Epidermal melanocyte (primary cell): ENCODE results near the gene TRMT61A.

Experiments used
- DNase-seq: peaks from one replicate; pipeline ENCODE4 v3.0.0; 2011; ENCODE audit warnings: low spot score; ENCODE audit not compliant: insufficient read length

The TRMT61A gene

DNA sequence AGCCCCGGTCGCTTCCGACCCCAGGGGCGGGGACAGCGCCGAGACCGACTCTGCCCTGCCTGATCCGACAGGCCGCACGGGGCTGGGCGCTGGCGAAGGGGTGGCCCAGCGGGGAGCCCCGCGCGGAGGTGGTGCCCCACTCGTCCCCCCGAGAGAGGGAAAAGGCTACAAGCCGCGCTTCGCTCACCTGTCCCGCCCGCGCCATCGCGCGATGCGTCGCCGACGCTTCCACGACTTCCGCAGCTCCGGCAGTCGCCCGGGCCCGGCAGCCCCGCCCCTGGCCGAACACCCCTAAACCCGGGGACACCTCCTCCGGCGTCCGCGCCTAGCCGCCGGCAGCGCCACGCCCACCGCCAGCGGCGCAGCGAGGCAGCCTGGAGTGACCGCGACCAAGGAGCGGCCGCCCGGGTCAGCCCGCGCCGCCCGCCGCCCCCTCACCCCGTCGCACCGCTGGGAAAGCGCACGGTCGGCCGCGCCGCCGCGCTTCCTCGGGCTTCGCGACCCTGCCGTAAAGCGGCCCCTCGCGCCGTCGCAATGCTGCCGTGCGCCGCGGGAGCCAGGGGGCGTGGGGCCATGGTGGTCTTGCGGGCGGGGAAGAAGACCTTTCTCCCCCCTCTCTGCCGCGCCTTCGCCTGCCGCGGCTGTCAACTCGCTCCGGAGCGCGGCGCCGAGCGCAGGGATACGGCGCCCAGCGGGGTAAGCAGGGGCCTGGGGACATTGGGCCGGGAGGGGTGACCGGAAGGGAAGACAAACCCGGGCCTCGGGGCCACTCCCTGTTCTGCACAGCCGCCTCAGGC lies 33.6 kb downstream of the TRMT61A start, which contains the start of the genes BAG5 and COA8:
Gene BAG5, minus strand, starts transcription at position 229 of the 797 bp plus-strand sequence. CDS start 1,493 bp downstream, outside the sequence.
Gene COA8, plus strand, starts transcription at position 532 of the 797 bp plus-strand sequence. Its CDS starts 42 bp downstream, at position 574.
- DNase-seq = peak; percentile 87

DNA sequence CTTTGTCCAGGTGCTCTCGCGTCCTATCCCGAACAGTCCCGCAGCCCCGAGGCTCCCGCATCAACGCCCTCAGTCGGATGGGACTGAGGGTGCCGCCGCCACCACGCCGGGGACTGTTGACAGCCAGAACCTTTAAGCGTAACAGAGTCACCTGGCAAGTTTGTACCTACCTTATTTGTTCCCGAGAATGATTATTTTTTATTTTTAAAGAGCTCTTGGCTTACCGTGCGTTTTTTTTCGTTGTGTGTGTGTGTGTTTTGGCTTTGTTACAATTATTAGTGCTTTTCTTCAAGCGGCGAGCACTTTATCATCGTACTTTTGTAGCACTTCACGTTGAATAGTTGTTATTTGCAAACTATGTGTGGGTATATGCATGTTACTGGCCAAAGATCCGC lies 34.2 kb downstream of the TRMT61A start:
- no peak for DNase-seq

DNA sequence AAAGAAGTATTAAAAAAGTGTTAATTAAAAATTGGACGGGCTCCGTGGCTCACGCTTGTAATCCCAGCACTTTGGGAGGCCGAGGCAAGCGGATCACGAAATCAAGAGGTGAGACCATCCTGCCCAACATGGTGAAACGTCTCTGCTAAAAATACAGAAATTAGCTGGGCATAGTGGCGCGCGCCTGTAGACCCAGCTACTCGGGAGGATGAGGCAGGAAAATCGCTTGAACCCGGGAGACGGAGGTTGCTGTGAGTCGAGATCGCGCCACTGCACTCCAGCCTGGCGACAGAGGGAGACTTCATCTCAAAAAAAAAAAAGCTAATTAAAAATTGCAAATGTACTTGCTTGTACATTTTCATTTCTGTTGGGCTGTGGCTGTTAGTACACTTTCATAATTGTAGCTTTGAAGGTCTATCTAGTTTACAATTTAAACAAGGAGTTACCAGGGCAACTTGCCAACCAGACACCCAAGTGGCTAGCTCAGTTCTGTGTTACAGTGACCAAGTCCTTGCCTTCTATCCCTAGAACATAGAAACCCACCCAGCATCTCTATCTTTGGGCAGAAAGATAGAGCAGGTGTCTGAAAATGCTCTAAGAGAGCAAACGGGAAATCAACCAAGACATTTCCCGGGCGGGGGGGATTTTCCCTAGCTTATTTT lies 35.0 kb downstream of the TRMT61A start:
- DNase-seq = no peak

DNA sequence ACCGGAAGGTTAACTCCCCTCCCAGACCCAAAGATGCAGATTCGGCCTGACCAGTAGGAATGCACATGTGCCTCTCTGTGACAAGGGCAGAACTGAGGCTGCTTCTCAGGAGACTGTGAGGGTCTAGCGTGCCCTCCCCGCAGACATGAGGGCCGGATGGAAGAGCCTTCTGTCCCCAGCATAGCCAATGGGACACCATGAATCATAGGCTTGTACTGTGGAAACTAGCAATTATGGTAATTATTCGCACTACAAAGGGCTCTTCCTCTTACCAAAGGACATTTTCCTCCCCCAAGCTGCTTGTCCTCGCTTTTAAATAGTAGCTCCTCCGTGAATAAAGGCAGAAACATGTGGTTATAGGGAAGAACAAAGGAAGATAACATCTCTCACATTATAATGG lies 40.0 kb downstream of the TRMT61A start:
- no peak for DNase-seq

DNA sequence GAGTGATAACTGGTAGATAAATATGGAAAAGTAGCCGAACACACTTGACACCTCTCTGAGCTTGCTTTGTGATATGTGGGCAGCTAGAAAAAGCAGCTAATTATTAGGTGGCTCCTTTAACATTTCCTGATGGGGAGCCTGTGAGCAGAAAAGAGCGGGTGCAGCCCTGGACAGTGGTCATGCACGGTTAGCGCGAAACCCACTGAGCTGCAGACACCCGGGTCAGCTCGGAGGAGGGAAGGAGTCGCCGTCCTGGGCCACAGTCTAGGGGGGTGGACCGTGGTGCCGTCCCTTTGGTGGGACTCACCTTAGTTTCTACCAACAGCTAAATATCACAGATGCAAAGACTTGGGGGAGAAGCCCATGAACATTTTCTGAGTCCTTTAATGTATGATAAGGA lies 40.4 kb downstream of the TRMT61A start:
- no peak for DNase-seq

DNA sequence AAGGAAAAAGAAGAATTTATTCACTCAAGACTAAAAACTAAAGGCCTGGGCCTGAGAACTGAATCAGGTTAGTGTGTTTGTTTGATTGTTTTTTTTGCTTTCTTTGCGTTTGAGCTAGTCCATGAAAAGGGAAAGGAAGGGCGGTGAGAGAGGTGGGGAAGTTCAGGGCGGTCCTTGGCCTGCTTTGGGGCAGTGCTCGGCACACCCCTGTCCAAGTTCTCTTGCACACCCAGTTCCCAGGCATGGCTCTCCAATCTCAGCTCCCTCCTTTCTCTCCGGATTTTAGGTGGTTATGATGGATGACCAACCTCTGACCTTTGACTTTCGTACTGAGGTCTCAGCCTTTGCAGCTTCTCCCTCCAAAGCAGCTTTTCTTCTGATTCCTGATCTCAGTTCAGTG lies 45.1 kb downstream of the TRMT61A start:
- no peak for DNase-seq

DNA sequence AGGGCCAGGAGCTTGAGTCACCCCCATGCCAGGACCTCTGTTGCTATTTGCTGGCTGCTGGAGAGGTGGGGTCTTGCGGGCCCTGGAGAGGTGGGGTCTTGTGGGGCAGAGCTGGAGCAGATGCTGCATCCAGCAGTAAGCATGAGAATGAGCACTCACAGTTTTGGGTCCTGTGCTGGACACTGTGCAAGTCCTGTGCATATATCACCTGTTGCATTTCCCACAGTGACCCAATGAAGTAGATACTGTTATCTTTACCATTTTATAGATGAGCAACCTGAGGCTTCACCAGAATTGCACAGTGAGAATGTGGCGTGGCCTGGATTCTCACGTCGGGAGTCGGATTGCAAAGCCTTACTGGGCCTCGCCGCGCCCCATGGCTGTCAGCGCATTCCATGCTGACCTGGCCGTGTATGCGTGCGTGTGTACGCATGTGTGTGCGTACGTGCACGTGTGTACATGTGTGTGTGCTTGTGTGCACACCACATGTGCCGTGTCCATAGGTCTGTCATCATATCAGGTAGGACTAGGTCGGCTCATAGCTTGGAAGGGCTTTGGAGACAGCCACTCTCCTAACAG lies 45.8 kb downstream of the TRMT61A start:
- no peak for DNase-seq

DNA sequence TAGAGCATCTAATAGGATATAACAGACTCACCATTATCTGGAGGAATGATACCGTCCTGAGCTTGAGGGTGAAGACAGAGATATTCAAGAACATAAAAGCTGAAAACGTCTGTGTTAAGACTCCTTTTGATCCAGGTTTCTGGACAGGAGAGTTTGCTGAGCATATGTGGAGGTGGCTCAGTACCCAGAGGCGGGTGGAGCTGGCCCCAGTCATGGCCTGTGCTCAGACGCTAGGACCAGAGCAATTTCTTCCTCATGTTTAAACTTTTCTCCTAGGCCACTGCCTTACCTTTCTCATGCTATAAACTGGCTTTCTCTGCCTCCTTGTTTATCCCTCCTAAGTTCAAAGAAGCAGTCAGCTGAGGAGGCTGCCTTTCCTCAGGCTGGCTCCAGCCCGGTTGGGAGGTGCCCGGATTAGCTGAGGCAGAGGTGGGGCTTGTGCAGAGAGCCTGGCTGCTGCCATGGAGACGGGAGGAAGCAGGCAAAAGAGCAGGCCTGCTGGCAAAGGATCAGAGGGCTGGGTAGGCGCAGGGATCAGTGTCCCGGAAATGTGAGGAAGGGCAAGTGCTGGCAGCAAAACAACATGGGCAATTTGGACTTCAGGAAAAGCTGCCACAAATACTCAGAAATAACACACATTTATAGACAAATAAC lies 47.5 kb downstream of the TRMT61A start:
- DNase-seq = peak; percentile 84

DNA sequence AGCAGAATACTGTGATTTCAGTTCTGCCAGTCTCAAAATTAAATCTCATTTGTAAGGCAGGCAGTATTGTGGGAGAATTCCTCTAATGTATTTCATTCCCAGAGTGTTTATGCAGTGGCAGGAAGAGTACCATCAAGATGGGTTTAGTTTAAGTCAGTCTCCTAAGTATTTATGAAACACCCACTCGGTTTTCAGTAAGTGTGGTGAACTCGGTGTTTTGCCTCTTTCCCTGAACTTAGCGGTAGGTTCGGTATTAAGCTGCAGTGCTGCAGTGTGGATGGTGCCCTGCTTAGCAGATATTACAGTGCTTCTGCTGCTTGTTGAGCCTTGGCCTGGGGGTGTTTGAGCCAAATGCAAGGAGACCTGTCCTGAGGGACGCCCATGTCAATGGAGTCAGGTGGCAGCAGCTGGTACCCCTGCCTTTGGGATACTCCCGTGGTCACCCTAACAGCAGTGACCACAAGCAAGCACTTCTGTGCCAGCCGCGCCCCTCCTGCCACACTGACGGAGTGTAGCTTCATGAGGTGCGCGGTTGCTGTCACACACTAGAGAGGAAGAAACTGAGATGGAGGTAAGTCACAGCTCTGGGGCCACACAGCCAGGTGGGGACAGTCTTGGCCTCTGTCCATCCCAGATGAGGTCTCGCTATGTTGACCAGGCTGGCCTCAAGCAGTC lies 49.5 kb downstream of the TRMT61A start:
- DNase-seq = no peak

DNA sequence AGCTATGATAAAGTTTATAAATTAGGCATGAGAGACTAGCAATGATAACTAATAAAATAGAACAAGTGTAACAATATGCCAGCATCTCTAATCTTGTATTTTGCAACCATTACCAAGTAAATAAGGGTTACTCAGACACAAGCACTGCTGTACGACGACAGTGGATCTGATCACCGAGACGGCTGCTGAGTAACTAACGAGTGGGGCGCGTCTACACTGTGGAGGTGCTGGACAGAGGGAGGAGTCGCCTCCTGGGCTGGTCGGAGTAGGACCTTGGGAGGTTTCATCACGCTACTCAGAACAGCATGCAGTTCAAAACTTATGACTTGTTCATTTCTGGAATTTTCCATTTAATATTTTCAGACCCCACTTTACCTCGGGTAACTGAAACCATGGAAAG lies 52.2 kb downstream of the TRMT61A start:
- DNase-seq = no peak

DNA sequence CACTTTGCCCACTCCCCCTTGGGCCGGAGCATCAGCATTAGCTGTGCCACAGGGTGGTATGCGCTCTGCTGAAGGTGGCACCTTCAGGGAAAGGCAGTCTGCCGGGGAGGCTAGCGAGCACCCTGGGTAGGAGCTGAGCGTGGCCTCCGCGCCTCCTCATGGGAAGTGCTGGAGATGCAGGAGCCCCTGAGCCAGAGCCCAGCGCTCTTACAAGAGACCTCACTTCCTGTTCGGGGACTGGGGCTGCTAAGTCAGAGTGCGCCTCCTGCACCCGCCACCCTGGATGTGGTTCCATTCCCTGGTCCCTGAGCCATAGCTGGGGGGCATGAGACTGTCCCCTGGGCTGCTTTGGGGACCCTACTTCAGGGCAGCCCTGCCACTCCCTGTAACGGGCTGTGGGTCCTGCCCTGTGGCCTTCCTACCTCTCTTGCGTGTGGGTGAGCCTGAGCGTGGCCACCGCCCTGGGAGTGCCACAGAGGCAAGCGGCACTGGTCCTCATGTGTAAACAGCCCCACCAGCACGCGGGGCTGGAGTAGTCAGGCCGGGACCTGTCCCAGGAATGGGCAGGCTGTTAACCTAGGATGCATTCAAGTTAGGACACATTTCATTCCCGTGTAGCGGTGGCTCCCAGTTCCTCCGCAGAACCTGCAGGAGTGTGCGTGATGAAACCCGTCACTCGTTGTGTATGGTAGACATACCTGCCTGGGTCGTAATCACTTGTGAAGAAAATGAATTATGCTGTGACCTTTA lies 53.1 kb downstream of the TRMT61A start:
- DNase-seq = no peak

DNA sequence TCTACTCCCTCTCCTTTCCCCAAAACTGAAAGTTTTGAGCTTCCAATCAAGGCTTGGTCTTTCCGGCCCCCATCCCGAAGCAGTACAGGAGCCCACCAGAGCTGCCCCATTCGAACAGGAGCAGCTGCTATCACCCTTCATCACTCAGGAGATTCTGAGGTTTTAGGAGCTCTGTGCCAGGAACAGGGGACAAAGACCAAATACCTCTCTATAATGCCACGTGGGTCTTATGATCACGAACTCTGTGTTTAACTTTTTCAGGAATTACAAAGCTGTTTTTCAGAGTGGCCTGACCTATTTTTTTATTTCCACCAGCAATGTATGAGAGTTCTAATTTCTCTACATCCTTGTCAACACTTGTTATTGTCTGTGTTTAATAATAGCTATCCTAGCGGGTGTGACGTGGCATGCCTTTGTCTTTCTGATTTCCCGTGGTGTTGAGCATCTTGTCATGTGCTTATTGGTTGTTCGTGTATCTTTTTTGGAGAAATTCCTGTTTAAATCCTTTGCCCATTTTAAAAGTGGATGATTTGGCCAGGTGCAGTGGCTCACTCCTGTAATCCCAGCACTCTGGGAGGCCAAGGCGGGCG lies 55.4 kb downstream of the TRMT61A start:
- DNase-seq = no peak
